ENCODE measurements around the gene SUGCT. TPM values are rescaled to one million over a fixed set of nuclear protein-coding genes. Genes with fewer than 3 reads are reported as not detected.
"Not testable (repeated sequence)": the region's sequence is repeated elsewhere in the genome, so short reads cannot be mapped to it uniquely, and the experiment has no call there.

The SUGCT gene
- total RNA-seq, 1 donor from 2014 or later: 1.2 TPM

GRCh38 chr7:40641701-40642100 is 506.9 kb downstream of the SUGCT start:
- DNase-seq (ENCODE audit: low spot score in 2 of 2) (no peak), FAIRE-seq (no peak)

DNA sequence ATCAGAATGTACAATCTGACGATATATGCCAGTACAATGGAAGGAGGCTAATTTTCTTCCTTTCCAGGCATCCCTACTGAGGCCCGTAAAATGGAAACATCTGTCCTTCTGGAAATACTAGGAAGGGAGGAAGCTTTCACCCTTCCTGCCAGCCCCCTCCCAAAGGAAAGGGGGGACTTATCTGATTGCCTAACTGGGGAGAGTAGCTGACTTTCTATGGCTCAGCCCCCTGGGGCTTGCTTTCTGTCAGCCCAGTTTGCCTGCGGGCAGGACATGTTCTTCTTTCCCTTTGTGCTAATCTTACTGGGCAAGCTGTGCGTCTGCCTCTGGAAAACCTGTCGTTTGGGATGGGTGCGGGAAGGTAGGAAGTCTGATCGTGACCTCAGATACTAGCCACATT is 508.9 kb downstream of the SUGCT start:
- DNase-seq (ENCODE audit: low spot score in 2 of 2) (no peak), FAIRE-seq (no peak)

DNA sequence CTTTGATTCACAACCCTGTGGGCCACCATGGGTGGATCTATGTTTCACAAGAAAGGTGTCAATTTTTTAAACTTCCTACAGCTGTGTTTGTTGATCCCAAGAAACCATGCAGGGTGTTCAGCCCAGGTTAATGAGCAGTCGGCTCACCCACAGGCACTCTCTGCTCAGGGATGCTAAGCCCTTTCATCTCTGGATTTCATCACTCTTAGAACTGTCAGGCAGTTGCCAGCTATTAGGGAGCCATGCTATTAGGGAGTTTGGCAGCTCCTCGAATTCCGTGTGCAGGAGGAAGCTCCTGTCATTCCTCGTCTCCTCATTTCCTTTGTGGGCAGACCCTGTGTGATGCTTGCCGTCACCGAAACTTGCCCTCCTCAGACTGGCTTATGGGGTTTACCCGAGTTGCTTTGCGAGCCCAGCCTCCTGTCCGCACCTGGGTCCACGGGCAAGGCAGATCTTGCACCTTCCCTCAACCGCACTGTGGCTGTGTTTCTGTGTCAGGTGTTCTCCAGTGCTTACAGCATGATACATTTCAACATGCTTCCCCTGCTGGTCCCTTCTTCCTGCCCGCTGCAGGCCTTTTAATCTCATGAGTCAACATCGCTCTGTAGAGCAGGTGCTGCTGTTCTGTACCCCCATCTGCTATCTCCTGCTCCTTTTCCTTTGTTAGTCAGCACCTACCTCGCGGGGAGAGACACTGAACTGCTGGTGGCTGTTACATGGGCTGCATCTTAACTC is 509.8 kb downstream of the SUGCT start:
- no peak for DNase-seq (ENCODE audit: low spot score in 2 of 2)
- FAIRE-seq: no peak

- FAIRE-seq: no peak
- no peak for DNase-seq (ENCODE audit: low spot score in 2 of 2)
These were observed 510.4 kb downstream of the SUGCT start for GRCh38 chr7:40645197-40645596.

- FAIRE-seq (no peak), DNase-seq (ENCODE audit: low spot score in 2 of 2) (no peak)
These were observed 511.9 kb downstream of the SUGCT start for GRCh38 chr7:40646717-40647116.

GRCh38 chr7:40647719-40648118 is 512.9 kb downstream of the SUGCT start:
- no peak for FAIRE-seq
- DNase-seq (ENCODE audit: low spot score in 2 of 2): no peak

GRCh38 chr7:40649247-40649646 is 514.4 kb downstream of the SUGCT start:
- FAIRE-seq (no peak), DNase-seq (ENCODE audit: low spot score in 2 of 2) (no peak)

- FAIRE-seq; DNase-seq (ENCODE audit: low spot score in 2 of 2): not testable (repeated sequence)
These were observed 516.1 kb downstream of the SUGCT start for GRCh38 chr7:40650903-40651302.

DNA sequence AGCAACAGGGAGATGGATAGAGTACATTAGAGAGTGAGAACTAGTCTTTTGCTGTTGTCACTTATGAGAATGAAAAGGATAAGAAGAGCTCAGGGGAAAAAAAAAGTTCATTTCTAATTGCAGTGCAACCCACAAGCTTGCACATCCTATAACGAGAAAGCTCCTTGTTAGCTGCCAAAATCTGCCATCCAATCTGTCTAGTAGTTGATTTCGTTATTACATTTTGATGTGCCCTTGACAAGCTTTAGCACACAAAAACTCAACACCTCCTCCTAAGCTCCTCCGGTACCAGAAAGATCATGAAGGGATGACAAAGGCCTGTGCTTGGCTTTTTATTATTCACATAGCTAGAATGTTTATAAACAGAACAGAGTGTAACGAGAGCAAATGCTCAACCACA is 519.4 kb downstream of the SUGCT start:
- no peak for FAIRE-seq

DNA sequence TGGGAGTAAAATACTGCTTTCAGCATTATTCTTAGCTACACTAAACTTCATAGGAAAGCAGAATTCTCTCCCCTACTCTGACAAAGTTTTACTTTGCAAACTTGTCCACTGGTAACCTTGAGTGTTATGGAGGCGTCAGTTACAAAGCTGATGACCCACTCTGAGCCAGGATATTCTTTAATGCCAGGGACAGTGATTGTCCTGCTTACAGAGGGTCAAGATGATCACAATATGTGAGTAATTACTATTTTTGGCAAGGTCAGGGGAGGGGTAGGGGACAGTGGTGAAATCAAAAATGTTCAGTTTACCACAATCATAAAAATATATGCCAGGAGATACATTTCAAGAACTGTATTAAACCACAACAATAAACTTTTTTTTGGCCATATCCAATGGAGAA is 520.6 kb downstream of the SUGCT start:
- DNase-seq (ENCODE audit: low spot score in 2 of 2) (no peak), FAIRE-seq (no peak)

More for the DNA sequence above, 519.4 kb downstream of the SUGCT start:
- no peak for DNase-seq (ENCODE audit: low spot score in 2 of 2)

GRCh38 chr7:40656349-40656748 is 521.5 kb downstream of the SUGCT start:
- DNase-seq (ENCODE audit: low spot score in 2 of 2) (no peak), FAIRE-seq (no peak)

DNA sequence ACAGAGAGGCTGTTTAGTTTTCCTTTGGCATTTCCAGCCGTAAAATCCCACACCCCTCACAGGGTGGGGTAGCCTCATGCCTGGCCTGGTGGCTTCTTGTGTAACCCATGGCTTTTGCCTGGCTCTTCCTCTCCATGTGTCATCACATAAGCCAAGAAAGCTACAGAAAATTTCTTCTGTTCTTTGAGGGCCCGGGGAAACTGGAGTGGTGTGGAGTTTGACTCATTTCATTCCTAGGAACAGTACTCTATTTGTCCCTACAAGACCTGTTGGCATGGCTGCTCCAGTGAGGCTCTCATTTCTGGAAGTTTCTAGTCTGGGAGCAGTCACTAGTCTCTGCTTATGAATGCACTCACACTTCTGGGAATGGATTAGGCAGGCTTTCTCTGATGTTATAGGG is 523.9 kb downstream of the SUGCT start:
- DNase-seq (ENCODE audit: low spot score in 2 of 2): no peak
- no peak for FAIRE-seq

DNA sequence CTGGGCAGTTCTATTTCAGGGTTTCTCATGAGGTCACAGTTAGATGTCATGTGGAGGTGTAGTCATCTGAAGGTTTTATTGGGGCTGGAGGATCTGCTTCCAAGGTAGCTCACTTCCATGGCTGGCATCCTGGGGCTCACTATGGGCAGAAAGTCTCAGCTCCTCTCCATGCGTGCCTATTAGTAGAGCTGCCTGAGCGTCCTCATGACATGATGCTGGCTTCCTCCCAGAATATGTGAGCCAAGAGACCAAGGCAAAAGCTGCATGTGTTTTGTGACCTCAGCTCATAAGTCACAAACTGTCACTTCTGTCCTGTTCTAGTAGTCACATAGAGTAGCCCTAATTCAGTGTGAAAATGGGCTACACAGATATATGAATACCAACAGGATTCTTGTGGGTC is 524.4 kb downstream of the SUGCT start:
- DNase-seq (ENCODE audit: low spot score in 2 of 2) (no peak), FAIRE-seq (no peak)

DNA sequence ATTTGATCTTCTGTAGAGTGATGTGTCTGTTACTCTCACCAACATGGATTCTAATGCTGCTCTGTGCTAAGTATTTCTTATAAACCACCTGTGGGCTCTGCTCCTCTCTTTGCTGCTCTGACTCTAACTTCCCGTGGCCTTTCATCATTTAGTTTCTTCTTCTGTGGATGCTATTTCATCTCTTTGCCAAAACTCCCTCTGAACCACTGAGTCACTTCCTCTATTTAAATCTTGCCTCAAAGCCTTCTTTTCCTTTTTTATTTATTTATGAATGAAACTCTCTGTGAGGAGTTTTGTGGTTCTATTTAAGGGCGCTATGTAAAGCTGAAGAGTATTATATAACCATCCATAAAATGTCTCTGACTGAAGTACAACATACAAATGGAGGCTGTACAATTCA is 538.5 kb downstream of the SUGCT start:
- DNase-seq (ENCODE audit: low spot score in 2 of 2) (no peak), FAIRE-seq (no peak)

DNA sequence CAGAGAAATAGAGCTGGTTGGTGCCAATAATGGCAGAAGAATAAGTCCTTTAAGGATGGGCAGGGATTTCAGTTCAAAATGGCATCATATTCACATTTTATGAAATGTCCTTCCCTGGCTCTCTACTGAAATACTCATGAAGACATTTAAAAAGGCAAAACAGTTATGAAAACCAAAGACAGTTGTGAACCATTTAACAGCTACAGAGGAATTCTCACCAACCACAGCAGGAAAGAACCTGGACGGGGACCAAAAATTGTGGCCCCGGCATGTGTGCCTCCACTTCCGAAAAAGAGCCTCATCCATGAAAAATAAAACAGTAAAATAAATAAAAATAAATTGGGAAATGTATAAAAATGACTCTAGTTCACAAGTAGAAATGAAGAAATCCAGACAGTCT is 539.5 kb downstream of the SUGCT start:
- no peak for FAIRE-seq
- no peak for DNase-seq (ENCODE audit: low spot score in 2 of 2)

DNA sequence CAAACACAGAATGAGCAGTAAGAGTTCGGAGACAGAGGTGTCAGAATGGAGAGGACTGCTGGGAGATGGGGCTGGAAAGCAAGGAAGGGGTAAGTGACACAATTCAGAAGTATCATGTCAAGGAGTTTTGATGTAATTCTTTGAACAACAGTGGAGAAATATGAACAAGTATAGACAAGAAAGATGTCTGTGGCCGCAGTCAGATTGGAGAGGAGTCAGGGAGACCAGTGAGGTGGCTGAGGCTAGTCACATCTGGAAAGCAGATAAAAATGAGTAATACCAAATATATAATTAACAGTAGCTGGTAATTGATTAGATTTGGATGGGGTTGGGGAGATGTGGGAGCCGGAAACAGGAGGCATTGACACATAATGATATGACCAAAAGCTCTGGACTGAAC is 540.9 kb downstream of the SUGCT start:
- DNase-seq (ENCODE audit: low spot score in 2 of 2) (no peak), FAIRE-seq (no peak)

DNA sequence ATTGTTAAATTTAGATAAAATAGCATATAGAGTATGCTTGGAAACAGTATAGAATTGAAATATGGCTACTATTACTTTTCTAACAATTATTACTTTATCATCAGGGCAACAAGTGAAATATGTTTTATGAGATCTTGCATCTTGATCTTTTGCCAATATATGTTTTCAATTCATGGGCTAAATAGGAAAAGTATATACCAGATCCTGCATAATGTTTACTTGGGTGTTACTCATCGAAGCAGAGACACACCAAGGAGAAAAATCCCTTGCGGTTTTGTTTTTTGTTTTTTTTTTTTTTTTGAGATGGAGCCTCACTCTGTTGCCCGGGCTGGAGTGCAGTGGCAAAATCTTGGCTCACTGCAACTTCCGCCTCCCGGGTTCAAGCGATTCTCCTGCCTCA is 541.4 kb downstream of the SUGCT start:
- DNase-seq (ENCODE audit: low spot score in 2 of 2) (no peak), FAIRE-seq (no peak)

DNA sequence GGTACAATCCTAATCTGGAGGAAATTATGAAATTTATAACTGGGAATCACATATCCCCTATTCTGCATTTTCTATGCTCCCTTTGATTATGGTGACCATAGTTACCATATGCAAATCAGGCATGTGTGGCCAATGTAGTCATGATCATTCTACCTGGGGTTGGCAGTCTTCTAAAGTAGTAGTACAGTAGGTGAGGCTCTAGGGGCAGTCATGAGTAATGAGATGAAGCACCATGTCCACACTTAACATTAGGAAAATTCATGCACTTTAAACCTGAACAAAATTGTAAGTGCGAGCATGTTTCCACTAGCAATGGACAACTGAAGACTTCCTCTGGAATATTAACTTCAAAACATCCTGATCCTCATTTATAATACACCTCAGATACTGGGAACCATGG is 545.9 kb downstream of the SUGCT start:
- FAIRE-seq: no peak
- no peak for DNase-seq (ENCODE audit: low spot score in 2 of 2)

DNA sequence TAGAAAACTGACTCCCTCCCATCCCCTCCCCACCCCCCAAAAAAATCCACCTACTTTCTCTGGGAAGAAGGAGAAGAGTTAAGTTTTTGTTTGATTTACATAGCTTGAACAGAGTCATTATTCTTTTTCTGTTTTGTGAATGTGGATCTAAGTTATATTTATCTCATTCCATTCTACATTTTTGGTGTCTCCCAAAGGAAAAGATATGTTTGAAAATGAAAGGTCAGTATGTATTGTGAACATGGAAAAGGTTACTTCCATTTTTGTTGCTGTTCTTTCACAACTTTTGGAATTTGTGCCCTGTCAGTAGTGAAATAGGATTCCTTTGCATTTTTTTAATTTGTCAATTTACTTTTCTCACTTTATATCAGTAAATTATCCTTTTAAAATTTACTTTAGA is 547.9 kb downstream of the SUGCT start:
- FAIRE-seq (no peak), DNase-seq (ENCODE audit: low spot score in 2 of 2) (no peak)

DNA sequence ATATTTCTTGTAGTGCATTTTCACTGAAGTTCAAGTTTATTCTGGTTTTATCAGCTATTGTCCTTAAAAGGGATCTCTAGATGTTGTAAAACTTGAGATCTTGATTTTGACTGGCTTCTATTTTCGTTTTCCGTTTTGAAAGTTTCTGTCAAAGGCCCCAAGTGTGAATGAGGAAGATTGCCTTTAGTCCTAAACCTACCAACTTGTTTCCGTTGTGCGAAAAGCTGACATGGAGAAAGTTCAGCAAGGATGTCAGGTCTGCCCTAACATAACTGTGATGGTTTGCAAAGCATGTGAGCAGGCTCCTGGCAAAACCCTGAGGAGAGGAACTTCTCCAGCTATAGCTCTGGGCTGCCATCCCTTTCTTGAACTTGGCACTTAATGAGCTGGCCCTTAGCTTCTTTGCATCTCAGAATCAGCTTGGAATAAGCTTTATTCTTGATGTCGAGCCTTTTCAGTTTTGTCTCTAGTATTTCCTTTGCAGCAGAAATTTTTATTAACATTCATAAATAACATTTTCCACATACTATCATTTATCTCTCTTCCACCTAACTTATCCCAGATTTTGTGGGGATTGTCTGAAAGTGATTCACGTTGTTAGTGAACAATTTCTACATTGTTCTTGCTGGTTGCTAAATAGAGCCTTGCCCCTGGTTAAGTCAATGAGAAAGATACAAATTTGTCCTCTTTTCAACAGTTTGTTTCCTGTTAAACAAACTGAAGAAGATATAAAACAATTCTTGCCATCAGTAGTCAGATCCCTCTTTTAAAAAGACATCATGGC is 559.4 kb downstream of the SUGCT start:
- no peak for FAIRE-seq

DNA sequence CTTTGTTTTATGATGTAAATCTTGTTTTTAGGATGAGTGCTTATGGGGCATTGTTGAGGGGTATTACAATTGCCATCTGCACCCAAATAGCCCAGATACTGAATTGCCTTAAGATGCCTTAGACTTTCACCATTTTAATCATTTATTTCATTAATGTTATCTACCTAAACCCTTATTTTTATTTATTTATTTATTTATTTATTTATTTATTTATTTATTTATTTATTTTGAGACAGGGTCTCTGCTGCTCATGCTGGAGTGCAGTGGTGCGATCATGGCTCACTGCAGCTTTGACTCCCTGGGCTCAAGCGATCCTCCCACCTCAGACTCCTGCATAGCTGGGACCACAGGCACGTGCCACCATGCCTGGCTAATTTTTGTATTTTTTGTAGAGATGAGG is 560.2 kb downstream of the SUGCT start:
- FAIRE-seq: no peak

More for the DNA sequence above, 559.4 kb downstream of the SUGCT start:
- no peak for DNase-seq (ENCODE audit: low spot score in 2 of 2)

GRCh38 chr7:40697653-40698052 is 562.8 kb downstream of the SUGCT start:
- no peak for DNase-seq (ENCODE audit: low spot score in 2 of 2)
- FAIRE-seq: no peak

More for the DNA sequence above, 560.2 kb downstream of the SUGCT start:
- DNase-seq (ENCODE audit: low spot score in 2 of 2): no peak
